Bone marrow (tissue), 2 donors: ENCODE data around the gene ENPP5.

ENCODE experiments used
- DNase-seq, 2 donors: peaks; one replicate each; lab custom pipeline; 2025; lab: John Stamatoyannopoulos, UW

Gene ENPP5, protein sequence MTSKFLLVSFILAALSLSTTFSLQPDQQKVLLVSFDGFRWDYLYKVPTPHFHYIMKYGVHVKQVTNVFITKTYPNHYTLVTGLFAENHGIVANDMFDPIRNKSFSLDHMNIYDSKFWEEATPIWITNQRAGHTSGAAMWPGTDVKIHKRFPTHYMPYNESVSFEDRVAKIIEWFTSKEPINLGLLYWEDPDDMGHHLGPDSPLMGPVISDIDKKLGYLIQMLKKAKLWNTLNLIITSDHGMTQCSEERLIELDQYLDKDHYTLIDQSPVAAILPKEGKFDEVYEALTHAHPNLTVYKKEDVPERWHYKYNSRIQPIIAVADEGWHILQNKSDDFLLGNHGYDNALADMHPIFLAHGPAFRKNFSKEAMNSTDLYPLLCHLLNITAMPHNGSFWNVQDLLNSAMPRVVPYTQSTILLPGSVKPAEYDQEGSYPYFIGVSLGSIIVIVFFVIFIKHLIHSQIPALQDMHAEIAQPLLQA

DNA sequence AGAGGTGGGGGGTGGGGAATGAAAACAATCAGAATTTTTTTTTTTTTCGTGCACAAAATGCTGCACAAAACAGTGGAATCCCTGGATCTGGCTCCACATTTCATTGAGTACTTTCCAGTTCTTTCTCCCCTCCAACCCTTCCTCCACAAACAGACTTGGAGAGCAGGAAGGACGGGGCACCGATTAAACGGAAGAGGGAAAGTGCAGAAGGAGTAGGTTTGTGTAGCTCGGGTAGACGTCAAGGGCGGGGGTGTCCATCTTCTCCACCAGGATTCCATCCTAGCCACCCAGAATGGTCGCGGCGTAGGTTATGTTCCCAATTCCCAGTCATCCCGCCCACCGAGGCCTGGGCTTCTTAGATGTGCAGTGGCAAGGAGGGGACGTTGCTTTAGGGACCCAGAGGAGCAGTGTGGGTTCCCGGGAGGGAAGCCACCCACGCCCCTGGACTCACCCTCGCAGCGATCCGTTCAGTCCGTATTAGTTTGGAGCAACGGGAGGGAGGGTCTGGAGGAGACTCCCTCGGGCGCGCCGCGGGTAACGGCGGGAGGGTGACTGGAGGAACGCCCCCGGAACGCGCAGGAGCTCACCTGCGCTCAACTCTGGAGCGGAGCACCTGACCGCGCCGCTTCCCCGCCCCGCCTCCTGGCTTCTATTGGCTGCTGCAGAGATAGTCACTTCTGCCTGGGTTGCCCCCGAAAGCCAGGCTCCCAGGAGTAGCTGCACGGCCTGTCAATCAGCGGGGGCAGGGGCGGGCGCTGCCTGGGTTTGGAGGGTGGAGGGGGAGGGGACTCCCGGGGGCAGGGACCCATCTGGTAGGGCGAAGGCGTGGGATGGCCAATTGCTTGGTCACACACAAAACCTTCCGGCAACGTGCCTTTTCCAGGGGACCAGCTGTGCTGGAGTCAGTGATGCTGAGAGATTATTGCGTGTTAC lies at the start of gene ENPP5:
Gene ENPP5, minus strand, starts transcription at position 624 of the 933 bp plus-strand sequence. CDS start 2,718 bp downstream, outside the sequence.
- DNase-seq: no peak

DNA sequence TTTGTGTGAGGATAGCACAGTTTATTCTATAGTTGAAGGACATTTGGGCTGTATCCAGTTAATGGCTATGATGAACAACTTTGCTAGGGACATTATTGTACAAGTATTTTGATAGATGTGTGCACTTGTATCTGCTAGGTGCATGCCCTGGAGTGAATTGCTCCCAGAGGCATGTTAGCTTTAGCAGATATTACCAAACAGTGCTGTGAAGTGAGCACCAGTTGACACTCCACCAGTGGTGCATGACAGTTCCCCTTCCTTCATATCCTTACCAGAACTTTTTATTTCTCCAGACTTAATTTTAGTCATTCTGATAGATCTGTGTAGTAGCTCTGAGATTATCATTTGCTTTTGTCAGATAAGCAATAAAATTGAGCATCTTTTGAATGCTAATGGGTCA lies 48.9 kb upstream of the ENPP5 start:
- no peak for DNase-seq

DNA sequence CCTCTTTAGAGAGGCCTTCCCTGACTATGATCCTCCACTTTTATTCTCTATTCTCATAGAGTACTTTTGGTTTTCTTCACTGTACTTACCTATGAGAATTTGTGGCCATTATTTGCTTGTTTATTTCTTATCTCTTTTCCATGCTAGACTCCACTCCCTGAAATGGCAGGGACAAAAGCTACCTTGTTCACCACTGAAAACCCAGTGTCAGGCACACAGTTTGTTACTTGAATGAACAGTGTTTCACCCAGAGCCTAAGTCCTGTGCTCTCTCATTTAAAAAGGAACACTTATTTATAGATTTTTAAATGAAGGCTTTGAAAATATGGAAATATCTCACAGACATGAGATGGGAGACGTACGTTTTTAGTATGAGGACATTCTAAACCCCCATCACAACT lies 47.7 kb upstream of the ENPP5 start:
- no peak for DNase-seq

DNA sequence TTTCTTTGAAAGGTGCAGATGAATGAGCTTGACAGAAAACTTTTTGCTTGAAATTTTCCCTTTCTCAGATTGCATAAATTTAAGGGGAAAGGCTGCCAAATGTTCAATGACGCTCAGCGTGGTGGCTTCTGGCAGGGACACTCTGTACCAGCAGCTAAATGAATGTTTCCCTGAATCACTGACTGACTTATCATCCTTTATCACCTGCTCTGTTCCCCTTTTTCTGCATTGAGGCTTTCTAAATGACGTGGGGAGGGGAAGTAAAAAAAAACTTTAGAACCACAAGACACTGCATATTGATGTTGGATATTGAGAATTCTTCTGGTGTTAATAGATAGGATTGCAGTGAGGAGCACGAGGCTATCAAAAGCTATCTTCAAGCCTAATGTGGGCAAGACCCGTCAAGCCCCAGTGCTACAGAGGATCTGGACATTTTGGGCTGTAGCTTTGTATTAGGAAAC lies 46.9 kb upstream of the ENPP5 start:
- DNase-seq: peak; percentile 11 to 60

DNA sequence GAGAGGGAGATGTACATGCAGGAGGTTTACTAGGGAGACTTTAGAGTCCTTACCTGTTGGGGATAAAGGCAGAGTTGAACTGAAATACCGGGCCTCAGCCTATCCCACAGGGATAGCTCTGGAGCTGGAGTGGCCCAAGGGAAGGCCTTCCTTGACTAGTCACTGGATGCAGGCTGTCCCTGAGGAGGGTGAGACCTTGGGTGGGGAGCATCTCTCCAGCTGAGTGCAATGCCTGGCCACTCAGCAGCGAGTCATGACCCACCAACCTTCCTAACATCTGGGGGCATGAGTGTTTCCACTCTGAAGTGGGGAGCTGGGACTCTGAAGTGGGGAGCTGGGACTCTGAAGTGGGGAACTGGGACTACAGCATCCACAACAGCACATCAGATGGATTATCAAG lies 46.1 kb upstream of the ENPP5 start:
- DNase-seq: no peak

DNA sequence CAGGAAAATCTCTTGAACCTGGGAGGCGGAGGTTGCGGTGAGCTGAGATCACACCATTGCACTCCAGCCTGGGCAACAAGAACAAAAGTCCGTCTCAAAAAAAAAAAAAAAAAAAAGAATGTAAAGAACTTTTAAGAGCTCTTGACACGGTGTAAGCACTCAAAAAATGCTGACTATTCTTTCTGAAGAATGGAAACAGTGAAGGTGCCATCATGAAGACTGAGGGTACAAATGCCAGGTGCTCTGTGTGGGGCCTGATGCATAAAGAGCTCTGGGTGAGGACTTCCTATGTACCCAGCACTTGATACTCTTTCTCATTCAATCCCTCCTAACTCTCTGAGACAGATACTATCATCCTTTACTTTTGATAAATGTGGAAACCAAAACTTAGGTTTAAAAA lies 45.0 kb upstream of the ENPP5 start:
- DNase-seq: no peak

DNA sequence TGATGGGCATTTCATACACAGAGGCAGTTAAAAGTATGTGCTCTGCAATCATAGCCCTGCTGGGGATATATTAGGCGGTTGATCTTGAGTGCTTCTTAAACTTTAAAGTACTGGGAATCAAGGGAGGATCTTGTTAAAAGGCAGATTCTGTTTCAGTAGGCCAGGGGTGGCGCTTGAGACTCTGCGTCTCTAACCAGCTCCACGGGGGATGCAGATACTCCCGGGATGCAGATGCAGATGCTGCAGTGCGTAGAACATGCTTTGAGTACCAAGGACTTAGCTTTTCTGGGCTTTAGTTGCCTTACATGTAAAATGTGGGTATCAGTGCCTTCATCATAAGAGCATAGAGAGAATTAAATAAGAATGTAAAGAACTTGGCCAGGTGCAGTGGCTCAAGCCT lies 44.4 kb upstream of the ENPP5 start:
- no peak for DNase-seq

DNA sequence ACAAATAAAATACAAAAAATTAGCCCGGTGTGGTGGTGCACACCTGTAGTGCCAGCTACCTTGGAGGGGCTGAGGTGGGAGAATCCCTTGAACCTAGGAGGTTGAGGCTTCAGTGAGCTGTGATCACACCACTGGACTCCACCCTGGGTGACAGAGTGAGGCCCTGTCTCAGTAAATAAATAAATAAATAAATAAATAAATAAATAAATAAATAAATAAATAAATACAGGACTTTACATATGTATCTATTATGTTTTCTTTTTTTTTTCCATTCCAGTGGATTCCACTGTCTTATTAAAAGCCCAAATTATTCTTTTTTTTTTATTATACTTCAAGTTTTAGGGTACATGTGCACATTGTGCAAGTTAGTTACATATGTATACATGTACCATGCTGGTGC lies 41.1 kb upstream of the ENPP5 start:
- DNase-seq: no peak

DNA sequence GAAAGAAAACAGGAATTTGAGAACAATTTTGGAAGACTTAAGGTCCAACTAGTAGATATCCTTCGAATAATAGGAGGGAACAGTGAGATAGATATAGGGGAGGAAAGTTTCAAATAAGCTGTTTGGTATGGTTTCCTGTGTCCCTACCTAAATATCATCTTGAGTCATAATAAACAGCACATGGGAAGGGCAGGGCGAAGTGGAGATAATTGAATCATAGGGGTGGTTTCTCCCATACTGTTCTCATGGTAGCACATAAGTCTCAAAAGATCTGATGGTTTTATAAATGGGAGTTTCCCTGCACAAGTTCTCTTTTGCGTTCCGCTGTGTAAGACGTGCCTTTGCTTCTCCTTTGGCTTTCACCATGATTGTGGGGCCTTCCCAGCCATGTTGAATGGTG lies 39.5 kb upstream of the ENPP5 start:
- no peak for DNase-seq

DNA sequence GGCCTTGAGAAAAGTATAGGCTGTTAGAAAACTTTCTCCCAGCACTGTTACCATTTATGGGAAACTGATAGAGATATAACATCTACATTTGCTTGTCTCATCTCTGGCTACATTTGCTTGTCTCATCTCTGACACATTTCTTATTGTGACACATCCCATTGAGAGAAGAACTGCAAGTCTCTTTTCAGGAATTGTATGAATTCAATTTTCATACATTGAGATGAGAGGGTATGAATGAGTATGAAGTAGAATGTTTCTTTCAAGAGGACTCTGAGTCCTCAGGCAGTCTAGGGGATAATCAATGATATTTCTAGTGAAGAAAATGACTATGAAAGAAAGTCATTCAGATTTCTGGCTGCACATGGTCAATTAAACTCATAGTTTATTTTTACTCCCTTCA lies 37.5 kb upstream of the ENPP5 start:
- DNase-seq: no peak

DNA sequence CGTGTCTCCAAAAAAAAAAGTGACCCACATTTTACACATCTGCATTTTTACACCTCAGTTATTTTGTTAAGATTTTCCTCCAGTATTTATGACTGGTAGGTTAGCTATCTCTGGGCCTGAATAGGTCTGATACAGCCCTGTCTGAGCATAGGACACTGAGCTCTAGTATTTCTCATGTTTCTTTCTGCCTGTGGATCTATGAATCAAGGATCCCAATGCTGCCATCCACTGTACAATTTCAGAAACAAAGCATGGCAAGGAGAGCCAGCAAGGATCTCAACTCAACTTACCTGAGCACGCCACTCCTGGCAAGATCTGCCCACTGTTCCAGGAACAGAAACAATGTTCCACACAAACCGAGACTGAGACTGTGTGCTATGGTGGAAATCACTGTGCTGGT lies 36.4 kb upstream of the ENPP5 start:
- DNase-seq: no peak

DNA sequence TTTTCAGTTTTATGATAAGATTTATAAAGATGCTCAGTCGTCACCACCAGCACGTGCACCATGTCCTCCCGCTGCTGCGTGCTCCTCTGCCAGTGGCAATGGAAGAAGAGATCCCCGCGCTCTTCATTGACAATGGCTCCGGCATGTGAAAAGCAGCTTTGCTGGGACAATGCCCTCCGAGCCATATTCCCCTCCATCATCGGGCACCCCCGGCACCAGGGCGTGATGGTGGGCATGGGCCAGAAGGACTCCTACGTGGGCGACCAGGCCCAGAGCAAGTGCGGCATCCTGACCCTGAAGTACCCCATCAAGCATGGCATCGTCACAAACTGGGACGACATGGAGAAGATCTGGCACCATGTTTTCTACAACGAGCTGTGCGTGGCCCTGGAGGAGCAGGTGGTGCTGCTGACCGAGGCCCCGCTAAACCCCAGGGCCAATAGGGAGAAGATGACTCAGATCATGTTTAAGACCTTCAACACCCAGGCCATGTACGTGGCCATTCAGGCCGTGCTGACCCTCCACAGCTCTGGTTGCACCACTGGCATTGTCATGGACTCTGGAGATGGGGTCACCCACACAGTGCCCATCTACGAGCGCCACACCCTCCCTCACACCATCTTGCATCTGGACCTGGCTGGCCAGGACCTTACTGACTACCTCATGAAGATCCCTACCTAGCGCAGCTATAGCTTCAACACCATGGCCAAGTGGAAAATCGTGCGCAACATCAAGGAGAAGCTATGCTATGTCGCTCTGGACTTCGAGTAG lies 34.3 kb upstream of the ENPP5 start:
- DNase-seq: no peak

DNA sequence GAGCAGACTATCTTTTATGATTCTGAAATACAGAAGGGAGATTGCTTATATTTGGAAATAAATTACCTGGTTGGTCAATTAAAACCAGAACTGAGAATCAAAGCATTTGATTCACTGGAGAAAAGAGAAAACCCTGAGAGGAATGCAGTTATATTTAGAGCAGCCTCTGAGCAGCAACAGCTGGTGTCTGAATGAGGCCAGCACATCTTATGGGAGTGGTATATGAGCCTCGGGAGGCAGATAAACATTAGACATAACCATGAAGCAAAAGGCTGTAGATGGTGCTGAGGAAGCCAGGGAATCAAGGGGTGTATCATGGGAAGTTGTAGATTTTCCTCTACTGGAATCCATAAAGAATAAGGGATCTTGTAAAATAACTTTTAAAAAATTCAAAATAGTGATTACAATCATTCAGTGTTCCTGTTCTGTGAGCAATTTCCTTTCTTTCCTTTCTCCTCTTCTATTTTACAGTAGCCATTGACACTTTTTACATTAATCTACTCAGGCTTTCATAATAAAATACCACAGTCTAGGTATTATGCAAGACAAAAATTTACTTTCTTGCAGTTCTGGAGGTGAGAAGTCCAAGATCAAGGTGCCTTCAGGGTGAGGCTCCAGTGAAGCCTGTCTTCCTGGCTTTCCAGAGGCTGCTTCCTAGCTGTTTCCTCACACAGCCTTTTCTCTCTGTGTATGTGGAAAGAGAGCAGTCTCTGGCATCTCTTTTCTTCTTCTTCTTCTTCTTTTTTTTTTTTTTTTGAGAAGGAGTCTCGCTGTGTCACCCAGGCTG lies 32.8 kb upstream of the ENPP5 start:
- DNase-seq: no peak

DNA sequence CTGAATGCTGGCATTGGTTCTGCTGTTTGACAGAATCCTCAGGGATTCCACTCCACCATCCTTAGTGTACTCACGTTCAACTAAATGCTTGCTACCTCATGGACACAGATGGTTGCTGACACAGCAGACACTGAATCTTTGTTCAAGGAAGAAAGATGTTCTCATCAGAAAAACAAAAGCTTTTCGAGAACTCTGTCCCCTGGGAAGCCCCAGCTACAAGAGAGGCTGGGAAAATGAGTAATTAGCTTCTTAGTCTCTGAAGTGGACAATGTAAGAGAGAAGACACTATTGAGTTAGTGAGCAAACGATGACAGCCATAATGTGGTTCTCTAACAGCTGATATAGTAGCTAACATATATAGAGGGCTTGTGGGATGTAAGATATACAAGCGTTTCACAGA lies 30.9 kb upstream of the ENPP5 start:
- DNase-seq: no peak

DNA sequence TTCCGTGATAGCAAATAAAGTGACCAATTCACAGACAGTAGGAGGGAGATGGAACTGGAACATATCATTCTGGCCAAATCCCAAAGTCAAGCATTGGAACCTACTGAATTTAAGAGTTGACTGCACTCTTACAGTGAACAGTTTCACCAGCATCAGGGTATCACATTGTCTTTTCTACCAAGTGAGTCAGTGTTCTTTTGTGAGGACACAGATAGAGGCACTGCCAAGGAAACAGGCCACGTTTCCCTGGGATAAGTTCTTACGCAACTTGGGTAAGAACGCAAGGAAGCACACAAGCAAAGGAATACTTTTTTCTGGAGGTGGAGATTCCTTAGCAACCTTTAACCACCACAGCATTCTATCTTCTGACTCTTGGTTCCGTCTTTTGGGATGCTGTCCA lies 28.6 kb upstream of the ENPP5 start:
- no peak for DNase-seq

DNA sequence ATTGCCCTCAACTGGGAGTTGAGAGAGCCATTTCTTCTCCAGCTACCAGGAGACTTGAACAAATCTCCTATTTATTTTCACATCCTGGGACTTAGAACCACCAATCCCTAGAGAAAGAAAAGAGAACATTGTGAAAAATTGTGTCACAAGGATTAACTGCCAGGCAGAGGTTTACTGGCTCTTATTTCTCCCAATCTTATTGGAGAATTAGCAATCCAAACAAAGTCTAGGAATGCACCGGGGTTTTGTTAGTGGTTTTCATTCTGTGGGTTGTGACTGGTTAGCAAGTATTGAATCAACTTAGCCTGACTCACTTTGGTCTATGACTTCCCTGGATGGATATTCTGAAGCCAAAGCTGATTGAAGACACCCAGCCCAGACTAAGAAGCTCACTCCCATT lies 21.2 kb upstream of the ENPP5 start:
- DNase-seq: no peak

DNA sequence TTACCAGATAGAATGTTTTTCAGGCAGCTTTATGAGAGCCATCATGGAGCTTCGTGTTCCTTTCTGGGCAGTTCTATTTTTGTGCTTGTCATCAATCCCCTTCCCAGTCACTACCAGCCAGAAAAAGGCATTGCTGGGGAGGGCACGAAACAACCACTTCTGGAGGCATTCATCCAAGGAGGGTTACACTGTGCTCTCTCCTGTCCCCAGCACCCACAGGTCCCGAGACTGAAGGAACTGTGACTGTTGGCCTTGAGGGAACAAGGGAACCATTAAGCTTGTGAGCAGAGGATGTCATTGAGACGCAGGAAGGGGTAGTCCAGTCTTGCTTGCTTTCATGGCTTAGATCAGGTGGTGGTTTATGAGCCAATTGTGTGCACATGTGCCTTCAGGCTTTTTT lies 20.1 kb upstream of the ENPP5 start:
- no peak for DNase-seq

DNA sequence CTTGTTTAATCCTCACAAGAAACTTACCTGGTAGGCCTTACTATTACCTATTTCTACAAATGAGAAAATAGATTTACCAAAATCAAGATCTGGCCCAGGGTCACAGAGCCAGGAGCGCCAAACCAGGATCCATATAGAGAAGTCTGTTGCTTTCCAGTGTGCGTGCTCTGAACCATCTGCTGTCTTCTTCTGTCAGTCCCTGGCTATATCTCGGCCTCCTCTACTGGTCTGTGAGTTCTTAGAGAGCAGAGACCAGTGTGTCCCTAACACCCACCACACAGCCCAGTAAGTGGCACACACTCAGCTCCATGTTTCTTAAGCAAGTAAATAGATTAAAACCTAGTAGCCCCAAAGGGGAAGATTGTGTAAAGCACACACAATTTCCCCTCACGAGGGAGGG lies 18.9 kb upstream of the ENPP5 start:
- no peak for DNase-seq

DNA sequence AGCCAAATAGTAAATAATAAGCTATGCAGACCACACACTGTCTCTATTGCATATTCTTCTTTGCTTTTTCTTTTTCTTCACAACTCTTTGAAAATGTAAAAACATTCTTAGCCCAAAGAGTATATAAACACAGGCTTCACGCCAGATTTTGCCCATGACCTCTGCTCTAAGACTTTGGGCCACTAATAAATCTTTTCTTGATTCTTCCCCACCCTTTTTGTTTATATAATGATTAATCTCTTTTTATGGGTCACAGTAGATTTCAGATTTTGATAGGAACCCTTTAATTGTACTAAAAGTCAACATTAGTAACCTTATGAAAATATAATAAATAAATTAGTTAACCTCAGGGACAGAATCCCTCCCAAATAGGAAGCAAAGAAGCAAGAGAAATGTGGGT lies 15.8 kb upstream of the ENPP5 start:
- DNase-seq: no peak

DNA sequence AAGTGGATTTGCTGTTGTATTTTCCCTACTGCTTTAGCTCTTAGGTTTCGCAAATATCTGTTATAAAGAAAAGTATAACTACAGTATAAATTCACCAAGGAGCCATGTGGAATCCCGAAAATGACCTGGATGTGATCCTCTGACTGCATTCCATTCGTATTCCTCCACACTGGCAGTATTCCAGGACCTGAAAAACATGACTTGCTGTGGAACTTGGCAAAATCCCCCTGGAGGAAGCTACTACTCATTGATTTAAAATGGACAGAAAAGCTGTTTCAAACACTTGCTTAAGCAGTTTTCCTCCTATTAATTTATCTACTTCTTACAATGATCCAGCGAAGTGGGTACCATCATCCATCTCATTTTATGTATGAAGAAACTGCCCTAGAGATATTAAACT lies 13.3 kb upstream of the ENPP5 start:
- DNase-seq: no peak

DNA sequence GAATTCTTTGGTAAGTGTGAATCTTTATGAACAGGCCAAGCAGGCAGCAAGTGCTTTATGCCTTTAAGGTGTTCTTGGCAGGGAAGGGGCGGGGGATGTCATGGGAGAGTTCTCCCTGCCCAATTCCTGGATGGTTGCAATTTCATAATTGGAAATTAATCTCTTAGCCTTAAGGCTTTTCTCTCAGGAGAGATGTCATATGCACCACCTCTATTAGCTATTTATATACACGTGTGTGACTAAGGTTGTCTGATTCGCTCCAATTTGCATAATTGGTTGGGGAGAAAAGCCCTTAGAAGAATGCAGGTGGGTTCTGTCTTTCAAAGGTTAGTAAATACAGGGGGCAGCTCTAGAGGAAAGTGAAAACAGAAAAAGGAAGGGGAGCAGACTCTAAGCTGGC lies 5.2 kb upstream of the ENPP5 start:
- no peak for DNase-seq
